ENCODE measurements around the gene MANBA.
A peak's percentile ranks its signal among the peaks of the same experiment; 100 is the strongest.

The MANBA gene

GRCh38 chr4:102614801-102615200 is 146.0 kb downstream of the MANBA start:
- H3K4me3 ChIP-seq (ENCODE audit: severe bottlenecking), result no peak overlapping the region
- H3K4me1 ChIP-seq (ENCODE audit: insufficient read depth, poor library complexity, severe bottlenecking), result peaks cover 11% of the 10 kb centered on the region
- DNase-seq (ENCODE audit: low spot score) (no peak), ATAC-seq (ENCODE audit: low read depth) (no peak)
- peaks cover 45% of the 10 kb centered on the region for H3K36me3 ChIP-seq (ENCODE audit: low read depth)
- no peaks in the 10 kb centered on the region for H3K9me3 ChIP-seq (ENCODE audit: severe bottlenecking)
- TF ChIP-seq, protein P1, sequence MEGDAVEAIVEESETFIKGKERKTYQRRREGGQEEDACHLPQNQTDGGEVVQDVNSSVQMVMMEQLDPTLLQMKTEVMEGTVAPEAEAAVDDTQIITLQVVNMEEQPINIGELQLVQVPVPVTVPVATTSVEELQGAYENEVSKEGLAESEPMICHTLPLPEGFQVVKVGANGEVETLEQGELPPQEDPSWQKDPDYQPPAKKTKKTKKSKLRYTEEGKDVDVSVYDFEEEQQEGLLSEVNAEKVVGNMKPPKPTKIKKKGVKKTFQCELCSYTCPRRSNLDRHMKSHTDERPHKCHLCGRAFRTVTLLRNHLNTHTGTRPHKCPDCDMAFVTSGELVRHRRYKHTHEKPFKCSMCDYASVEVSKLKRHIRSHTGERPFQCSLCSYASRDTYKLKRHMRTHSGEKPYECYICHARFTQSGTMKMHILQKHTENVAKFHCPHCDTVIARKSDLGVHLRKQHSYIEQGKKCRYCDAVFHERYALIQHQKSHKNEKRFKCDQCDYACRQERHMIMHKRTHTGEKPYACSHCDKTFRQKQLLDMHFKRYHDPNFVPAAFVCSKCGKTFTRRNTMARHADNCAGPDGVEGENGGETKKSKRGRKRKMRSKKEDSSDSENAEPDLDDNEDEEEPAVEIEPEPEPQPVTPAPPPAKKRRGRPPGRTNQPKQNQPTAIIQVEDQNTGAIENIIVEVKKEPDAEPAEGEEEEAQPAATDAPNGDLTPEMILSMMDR (IDR thresholded peaks at IDR 0.05; ENCODE audit: poor library complexity, severe bottlenecking), result no peak
- no peaks in the 10 kb centered on the region for H3K27me3 ChIP-seq (ENCODE audit: insufficient read depth, poor library complexity, severe bottlenecking)
- H3K27ac ChIP-seq (ENCODE audit: poor library complexity, severe bottlenecking), result no peak overlapping the region

- peak overlapping the region; percentile 50 for H3K27ac ChIP-seq (ENCODE audit: poor library complexity, severe bottlenecking)
- peaks cover 11% of the 10 kb centered on the region for H3K4me1 ChIP-seq (ENCODE audit: insufficient read depth, poor library complexity, severe bottlenecking)
- TF ChIP-seq, protein P1 (IDR thresholded peaks at IDR 0.05; ENCODE audit: poor library complexity, severe bottlenecking), result no peak
- H3K27me3 ChIP-seq (ENCODE audit: insufficient read depth, poor library complexity, severe bottlenecking), result no peaks in the 10 kb centered on the region
- no peaks in the 10 kb centered on the region for H3K9me3 ChIP-seq (ENCODE audit: severe bottlenecking)
- H3K36me3 ChIP-seq (ENCODE audit: low read depth), result peaks cover 58% of the 10 kb centered on the region
- H3K4me3 ChIP-seq (ENCODE audit: severe bottlenecking), result no peak overlapping the region
- ATAC-seq (ENCODE audit: low read depth) (peak; percentile 63), DNase-seq (ENCODE audit: low spot score) (no peak)
Measured at GRCh38 chr4:102612824-102613366, 147.9 kb downstream of the MANBA start.

GRCh38 chr4:102612210-102612609 is 148.6 kb downstream of the MANBA start:
- peak overlapping the region; percentile 50 for H3K27ac ChIP-seq (ENCODE audit: poor library complexity, severe bottlenecking)

DNA sequence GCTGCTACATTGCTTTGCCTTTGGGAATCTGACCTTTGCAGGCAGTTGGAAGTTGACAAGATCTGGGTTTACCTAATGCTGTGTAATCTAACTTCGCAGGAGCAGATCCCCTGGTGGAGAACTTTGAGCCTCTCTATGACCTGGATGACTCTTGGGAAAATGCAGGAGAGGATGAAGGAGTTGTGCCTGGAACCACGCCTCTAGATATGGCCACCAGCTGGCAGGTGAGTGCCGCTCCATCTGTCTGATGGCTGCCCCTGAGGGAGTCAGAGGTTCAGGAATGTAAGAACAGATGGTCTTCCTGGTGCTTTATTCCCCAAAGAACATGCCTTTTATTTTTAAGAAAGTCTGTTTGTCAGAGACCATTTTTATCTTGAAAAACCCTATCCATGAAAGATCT is 150.3 kb downstream of the MANBA start:
- Histone ChIP-seq H3K36me3 (ENCODE audit: low read depth) (peaks cover 77% of the 10 kb centered on the region), H3K27me3 (ENCODE audit: insufficient read depth, poor library complexity, severe bottlenecking) (no peaks in the 10 kb centered on the region), H3K4me1 (ENCODE audit: insufficient read depth, poor library complexity, severe bottlenecking) (peaks cover 11% of the 10 kb centered on the region), H3K9me3 (ENCODE audit: severe bottlenecking) (no peaks in the 10 kb centered on the region), H3K4me3 (ENCODE audit: severe bottlenecking) (no peak overlapping the region), H3K27ac (ENCODE audit: poor library complexity, severe bottlenecking) (no peak overlapping the region)
- TF ChIP-seq, protein P1 (IDR thresholded peaks at IDR 0.05; ENCODE audit: poor library complexity, severe bottlenecking), result no peak
- no peak for DNase-seq (ENCODE audit: low spot score)
- ATAC-seq (ENCODE audit: low read depth), result no peak

More at GRCh38 chr4:102612210-102612609, 148.6 kb downstream of the MANBA start:
- Histone ChIP-seq H3K9me3 (ENCODE audit: severe bottlenecking) (no peaks in the 10 kb centered on the region), H3K4me3 (ENCODE audit: severe bottlenecking) (no peak overlapping the region), H3K36me3 (ENCODE audit: low read depth) (peaks cover 64% of the 10 kb centered on the region), H3K27me3 (ENCODE audit: insufficient read depth, poor library complexity, severe bottlenecking) (no peaks in the 10 kb centered on the region), H3K4me1 (ENCODE audit: insufficient read depth, poor library complexity, severe bottlenecking) (peaks cover 11% of the 10 kb centered on the region)
- TF ChIP-seq, protein P1 (IDR thresholded peaks at IDR 0.05; ENCODE audit: poor library complexity, severe bottlenecking), result no peak
- DNase-seq (ENCODE audit: low spot score) (no peak), ATAC-seq (ENCODE audit: low read depth) (peak; percentile 13; the same call in 1 of the 3 replicates)

DNA sequence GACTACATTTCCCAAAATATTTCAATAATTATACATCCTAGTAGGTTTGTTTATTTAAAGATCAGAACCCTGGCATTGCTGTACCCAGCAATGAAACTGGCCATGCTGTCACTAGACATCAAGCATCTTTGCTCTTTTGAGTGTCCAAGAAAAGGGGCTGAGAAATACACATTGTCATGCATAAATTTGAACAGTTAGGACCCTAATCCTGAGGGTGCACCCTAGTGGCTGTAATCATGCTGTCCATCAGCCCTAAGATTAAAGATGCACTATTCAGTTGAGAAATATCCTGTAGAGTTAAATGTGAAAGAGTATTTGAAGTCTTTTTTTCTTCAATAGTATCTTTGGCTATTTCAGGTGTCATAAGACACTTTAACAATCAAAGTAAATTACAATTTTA is 150.8 kb downstream of the MANBA start:
- Histone ChIP-seq H3K4me1 (ENCODE audit: insufficient read depth, poor library complexity, severe bottlenecking) (peaks cover 11% of the 10 kb centered on the region), H3K9me3 (ENCODE audit: severe bottlenecking) (no peaks in the 10 kb centered on the region), H3K4me3 (ENCODE audit: severe bottlenecking) (no peak overlapping the region), H3K36me3 (ENCODE audit: low read depth) (peaks cover 81% of the 10 kb centered on the region), H3K27me3 (ENCODE audit: insufficient read depth, poor library complexity, severe bottlenecking) (no peaks in the 10 kb centered on the region), H3K27ac (ENCODE audit: poor library complexity, severe bottlenecking) (no peak overlapping the region)
- DNase-seq (ENCODE audit: low spot score) (no peak), ATAC-seq (ENCODE audit: low read depth) (no peak)
- TF ChIP-seq, protein P1 (IDR thresholded peaks at IDR 0.05; ENCODE audit: poor library complexity, severe bottlenecking), result peak; percentile 55

Measured in RWPE2 (cell line).